Activated naive CD8-positive, alpha-beta T cell (primary cell): ENCODE measurements around the gene MYO6.
"Not testable (repeated sequence)": the region's sequence is repeated elsewhere in the genome, so short reads cannot be mapped to it uniquely, and the experiment has no call there.

ENCODE experiments used
- H3K27ac Mint-ChIP-seq: one replicate; pipeline ENCODE4 v1.8.0; 2021; ENCODE audit warnings: mixed read lengths
- H3K27me3 Mint-ChIP-seq: one replicate; pipeline ENCODE4 v1.8.0; 2021; ENCODE audit warnings: mixed read lengths
- H3K36me3 Mint-ChIP-seq: one replicate; pipeline ENCODE4 v1.8.0; 2021; ENCODE audit warnings: mixed read lengths
- H3K4me1 Mint-ChIP-seq: one replicate; pipeline ENCODE4 v1.8.0; 2021; ENCODE audit warnings: low read depth, mixed read lengths
- H3K4me3 Mint-ChIP-seq: one replicate; pipeline ENCODE4 v1.8.0; 2021; ENCODE audit warnings: mild to moderate bottlenecking, mixed read lengths
- H3K9me3 Mint-ChIP-seq: one replicate; pipeline ENCODE4 v1.8.0; 2021; ENCODE audit warnings: low read depth, mixed read lengths

MYO6 gene

DNA sequence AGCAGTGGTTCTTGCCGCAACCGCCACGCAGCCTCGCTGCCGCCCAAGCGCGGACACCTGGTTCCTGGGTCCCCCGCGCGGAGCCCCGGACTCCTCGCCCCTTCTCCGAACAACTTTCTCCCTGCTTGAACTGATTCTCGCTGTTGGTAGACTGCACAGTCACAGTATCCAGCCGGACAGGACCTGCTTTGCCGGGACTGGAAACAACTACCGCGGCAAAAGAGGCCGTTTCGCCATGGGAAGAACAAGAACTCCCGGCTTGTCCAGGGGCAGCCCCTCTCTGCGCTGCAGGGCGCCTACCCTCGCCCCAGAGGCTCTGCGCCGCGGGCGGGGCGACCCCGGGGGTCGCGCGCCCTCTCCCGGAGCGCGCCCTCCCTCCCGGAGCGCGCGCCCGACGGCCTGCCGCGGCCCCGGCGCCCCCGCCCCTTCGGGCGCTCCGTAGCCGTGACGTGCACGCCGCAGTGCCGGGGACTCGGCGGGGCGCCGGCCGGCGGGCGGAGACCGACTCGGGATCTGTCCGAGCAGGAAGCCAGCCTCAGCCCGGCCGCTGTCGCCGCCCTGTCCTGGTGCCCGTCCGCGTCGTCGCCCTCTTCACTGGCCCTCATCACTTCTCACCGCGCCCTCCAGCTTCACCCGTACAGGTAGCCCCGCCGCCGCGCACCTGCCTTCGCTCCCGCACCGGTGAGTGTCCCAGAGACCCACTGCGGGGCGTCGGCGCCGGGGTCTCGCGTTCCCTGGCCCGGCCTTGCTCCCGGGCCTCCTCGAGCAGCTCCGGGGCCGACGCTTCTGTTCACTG is at the start of gene MYO6:
MYO6 (plus strand) TSS at position 497 of the 796 bp plus-strand sequence. CDS start 68,309 bp downstream, outside the sequence.
- peak within 1 kb of the TSS; percentile 95 for H3K4me3 Mint-ChIP-seq
- H3K4me1 Mint-ChIP-seq: peaks cover 9% of the 10 kb centered on the region
- no peaks in the 10 kb centered on the region for H3K9me3 Mint-ChIP-seq
- H3K27me3 Mint-ChIP-seq: peaks cover 26% of the 10 kb centered on the region
- H3K36me3 Mint-ChIP-seq: no peaks in the 10 kb centered on the region
- no peak within 1 kb of the TSS for H3K27ac Mint-ChIP-seq

DNA sequence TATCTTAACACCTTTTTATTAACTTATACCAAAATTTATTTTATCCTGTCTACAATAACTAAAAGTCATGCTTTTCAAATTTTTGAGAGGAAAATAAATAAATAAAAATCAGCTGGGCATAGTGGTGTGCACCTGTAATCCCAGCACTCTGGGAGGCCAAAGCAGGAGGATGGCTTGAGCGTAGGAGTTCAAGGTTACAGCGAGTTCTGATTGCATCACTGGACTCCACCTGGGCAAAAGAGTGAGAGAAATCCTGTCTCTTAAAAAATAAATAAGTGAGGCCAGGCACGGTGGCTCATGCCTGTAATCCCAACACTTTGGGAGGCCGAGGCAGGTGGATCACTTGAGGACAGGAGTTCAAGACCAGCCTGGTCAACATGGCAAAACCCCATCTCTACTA is 40.7 kb upstream of the MYO6 start:
- not testable (repeated sequence) for H3K27ac Mint-ChIP-seq, H3K9me3 Mint-ChIP-seq, H3K4me1 Mint-ChIP-seq, H3K27me3 Mint-ChIP-seq, H3K4me3 Mint-ChIP-seq
- peaks cover 19% of the 10 kb centered on the region for H3K36me3 Mint-ChIP-seq

DNA sequence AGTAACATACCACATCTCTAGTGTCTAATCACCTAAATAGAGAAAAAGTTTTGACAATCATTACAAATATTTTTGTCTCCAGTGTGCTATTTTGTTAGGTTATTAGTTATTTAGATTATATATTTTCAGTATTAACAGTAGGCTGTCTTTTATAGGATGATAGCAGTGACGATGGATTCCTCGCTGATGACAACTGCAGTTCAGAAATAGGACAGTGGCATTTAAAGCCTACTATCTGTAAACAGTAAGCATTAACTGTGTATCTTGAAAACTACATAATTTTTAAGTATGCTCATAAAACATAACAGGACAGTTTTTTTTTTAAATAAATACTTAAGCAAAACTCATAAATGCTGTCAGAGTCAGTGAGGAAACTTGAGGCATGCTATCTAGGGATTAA is 37.9 kb upstream of the MYO6 start:
- no peaks in the 10 kb centered on the region for H3K27me3 Mint-ChIP-seq
- H3K9me3 Mint-ChIP-seq: no peaks in the 10 kb centered on the region
- H3K4me3 Mint-ChIP-seq: no peak overlapping the region
- no peaks in the 10 kb centered on the region for H3K4me1 Mint-ChIP-seq
- no peak overlapping the region for H3K27ac Mint-ChIP-seq
- peaks cover 22% of the 10 kb centered on the region for H3K36me3 Mint-ChIP-seq

DNA sequence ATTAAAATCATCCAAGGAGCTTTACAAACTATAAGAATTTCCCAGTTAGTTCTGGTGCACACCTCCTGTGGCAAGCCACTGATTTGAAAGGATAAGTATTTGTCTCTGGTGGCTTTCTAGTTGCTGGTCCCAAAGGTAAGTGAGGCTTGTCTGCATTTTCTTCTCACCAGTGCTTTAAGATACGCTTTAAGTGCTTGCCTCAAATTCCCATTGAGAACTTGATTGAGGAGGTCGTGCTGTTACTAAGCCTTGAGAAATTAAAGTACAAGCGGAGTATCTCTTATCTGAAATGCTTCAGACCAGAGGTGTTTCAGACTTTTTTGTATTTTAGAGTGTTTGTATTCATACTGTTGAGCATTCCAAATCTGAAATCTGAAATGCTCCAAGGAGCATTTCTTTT is 29.9 kb upstream of the MYO6 start:
- H3K36me3 Mint-ChIP-seq: peaks cover 8% of the 10 kb centered on the region
- no peaks in the 10 kb centered on the region for H3K4me1 Mint-ChIP-seq
- H3K27me3 Mint-ChIP-seq: no peaks in the 10 kb centered on the region
- H3K9me3 Mint-ChIP-seq: no peaks in the 10 kb centered on the region
- H3K4me3 Mint-ChIP-seq: no peak overlapping the region
- H3K27ac Mint-ChIP-seq: no peak overlapping the region

DNA sequence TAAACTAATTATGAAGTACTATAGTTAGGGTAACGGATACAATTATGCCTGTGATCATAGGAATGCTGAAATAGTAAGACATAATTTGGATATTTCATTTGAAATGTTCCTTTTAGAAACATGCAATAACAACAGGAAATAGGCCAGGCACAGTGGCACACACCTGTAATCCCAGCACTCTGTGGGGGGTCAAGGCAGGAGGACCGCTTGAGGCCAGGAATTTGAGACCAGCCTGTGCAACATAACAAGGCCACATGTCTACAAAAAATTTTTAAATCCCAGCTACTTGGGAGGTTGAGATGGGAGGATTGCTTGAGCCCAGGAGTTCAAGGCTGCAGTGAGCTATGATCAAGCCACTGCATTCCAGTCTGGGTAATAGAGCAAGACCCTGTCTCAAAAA is 25.7 kb upstream of the MYO6 start:
- Mint-ChIP-seq H3K36me3 (no peaks in the 10 kb centered on the region), H3K27ac (no peak overlapping the region), H3K4me3 (no peak overlapping the region), H3K4me1 (no peaks in the 10 kb centered on the region), H3K27me3 (no peaks in the 10 kb centered on the region), H3K9me3 (no peaks in the 10 kb centered on the region)

DNA sequence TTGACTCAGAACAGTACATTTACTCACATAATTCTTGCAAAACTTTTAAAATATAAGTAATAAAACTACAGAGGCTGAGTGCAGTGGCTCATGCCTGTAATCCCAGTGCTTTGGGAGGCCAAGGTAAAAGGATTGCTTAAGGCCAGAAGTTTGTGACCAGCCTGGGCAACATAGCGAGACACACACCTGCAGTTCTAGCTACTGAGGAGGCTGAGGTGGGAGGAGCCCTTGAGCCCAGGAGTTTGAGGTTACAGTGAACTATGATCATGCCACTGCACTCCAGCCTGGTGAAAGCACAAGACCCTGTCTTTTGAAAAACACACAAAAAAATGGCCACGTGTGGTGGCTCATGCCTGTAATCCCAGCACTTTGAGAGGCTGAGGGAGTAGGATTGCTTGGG is 21.8 kb upstream of the MYO6 start:
- no peaks in the 10 kb centered on the region for H3K27me3 Mint-ChIP-seq
- no peaks in the 10 kb centered on the region for H3K4me1 Mint-ChIP-seq
- H3K36me3 Mint-ChIP-seq: no peaks in the 10 kb centered on the region
- H3K4me3 Mint-ChIP-seq: no peak overlapping the region
- H3K27ac Mint-ChIP-seq: no peak overlapping the region
- H3K9me3 Mint-ChIP-seq: no peaks in the 10 kb centered on the region

DNA sequence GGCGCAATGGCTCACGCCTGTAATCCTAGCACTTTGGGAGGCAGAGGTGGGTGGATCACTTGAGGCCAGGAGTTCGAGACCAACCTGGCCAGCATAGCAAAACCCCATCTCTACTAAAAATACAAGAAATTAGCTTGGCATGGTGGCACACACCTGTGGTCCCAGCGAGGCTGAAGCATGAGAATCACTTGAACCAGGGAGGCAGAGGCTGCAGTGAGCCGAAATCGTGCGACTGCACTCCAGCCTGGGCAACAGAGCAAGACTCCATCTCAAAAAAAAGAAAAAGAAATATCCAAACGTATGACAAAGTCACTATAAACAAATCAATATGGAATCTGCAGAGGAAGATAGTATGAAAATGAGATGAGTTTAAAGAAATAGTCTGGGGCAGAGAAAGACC is 18.0 kb upstream of the MYO6 start:
- H3K27me3 Mint-ChIP-seq, H3K9me3 Mint-ChIP-seq, H3K27ac Mint-ChIP-seq, H3K36me3 Mint-ChIP-seq, H3K4me3 Mint-ChIP-seq, H3K4me1 Mint-ChIP-seq: not testable (repeated sequence)

DNA sequence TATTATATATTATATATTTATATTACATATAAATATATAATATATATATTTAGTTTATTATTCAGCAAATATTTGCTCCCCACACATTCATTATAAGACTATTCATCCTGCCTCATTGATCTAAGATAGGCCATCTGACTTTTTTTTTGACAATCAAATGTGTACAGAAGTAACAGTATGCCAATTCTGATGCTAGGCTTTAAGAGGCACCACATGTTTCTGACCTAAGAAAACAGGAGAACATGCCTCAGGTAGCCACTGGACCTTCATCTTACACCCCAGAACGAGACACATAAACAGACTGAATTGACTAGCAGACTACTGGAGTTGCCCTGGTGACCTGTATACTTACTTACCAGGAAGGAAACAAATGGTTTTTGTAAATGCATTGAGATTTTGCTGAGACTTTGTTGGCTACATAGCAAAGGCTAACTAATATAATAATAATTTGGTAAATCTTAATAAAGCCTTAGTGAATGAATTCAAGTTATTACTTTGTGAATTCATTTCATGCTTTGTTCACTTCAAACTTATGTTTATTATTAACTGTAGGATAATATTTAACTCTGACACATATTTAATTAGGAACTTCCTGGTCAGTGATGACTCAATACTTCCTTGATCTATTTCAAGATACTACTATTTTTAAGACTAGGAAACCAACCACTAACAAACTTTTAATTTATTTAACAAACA is 13.4 kb upstream of the MYO6 start:
- H3K4me3 Mint-ChIP-seq: no peak overlapping the region

DNA sequence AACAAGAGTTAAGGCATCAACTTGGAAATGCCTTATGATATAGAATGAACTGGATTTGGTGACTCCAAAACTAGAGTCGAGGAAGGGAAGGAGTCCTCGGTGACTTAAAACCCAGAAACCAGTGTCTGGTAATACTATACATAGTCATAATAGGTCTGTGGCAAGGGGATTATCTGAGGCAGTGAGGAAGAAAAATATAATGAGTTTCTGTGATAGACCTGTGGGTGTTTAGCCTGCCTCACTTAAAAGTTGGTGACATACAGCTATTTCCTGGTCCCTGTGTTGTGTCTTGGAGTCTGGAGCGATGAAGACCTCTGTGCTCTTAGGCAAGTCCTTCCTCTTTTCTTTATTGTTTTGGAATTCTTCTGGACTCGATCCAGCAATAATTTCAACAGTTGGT is 5.1 kb upstream of the MYO6 start:
- Mint-ChIP-seq H3K4me3 (no peak overlapping the region), H3K9me3 (no peaks in the 10 kb centered on the region), H3K36me3 (no peaks in the 10 kb centered on the region), H3K4me1 (peaks cover 6% of the 10 kb centered on the region), H3K27me3 (peaks cover 20% of the 10 kb centered on the region), H3K27ac (no peak overlapping the region)

More for the DNA sequence above, 13.4 kb upstream of the MYO6 start:
- Mint-ChIP-seq H3K36me3 (no peaks in the 10 kb centered on the region), H3K4me1 (no peaks in the 10 kb centered on the region), H3K27ac (no peak overlapping the region), H3K9me3 (no peaks in the 10 kb centered on the region), H3K27me3 (peaks cover 4% of the 10 kb centered on the region)

DNA sequence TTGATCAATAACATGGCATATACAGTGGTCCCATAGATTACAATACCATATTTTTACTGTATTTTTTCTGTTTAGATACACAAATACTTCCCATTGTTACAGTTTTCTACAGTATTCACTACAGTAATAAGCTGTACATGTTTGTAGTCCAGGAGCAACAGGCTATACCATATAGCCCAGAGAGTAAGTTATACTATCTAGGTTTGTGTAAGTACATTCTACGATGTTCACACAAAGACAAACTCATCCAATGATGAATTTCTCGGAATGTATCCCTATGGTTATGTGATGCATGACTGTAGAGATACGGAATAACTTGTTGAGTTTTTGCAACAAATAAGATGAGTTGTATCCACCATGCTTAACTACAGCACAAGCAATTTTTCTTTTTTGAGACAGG is 3.6 kb upstream of the MYO6 start:
- peaks cover 9% of the 10 kb centered on the region for H3K4me1 Mint-ChIP-seq
- no peak overlapping the region for H3K4me3 Mint-ChIP-seq
- H3K27ac Mint-ChIP-seq: no peak overlapping the region
- H3K27me3 Mint-ChIP-seq: peaks cover 25% of the 10 kb centered on the region
- H3K9me3 Mint-ChIP-seq: no peaks in the 10 kb centered on the region
- H3K36me3 Mint-ChIP-seq: no peaks in the 10 kb centered on the region

DNA sequence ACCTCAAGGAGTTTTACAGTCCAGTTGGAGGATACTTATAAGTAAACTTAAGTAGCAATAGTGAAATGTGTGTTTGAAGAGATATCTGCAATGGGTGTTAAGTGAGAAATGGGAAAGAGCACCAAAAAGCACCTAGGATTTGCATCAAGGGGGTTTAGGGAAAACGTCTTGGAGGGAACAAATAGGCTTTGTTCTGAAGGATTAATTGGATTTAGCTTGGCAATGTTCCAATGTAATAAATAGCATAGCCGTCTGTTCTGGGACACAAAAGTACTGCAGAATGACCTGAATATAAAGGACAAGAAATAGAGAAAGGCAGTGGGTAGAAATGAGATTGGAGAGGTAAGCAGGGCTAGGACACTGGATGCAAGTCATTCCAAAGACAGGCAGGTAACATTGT is 2.8 kb upstream of the MYO6 start:
- H3K27ac Mint-ChIP-seq: no peak overlapping the region
- H3K9me3 Mint-ChIP-seq: no peaks in the 10 kb centered on the region
- H3K27me3 Mint-ChIP-seq: peaks cover 30% of the 10 kb centered on the region
- peaks cover 9% of the 10 kb centered on the region for H3K4me1 Mint-ChIP-seq
- no peaks in the 10 kb centered on the region for H3K36me3 Mint-ChIP-seq
- no peak overlapping the region for H3K4me3 Mint-ChIP-seq

DNA sequence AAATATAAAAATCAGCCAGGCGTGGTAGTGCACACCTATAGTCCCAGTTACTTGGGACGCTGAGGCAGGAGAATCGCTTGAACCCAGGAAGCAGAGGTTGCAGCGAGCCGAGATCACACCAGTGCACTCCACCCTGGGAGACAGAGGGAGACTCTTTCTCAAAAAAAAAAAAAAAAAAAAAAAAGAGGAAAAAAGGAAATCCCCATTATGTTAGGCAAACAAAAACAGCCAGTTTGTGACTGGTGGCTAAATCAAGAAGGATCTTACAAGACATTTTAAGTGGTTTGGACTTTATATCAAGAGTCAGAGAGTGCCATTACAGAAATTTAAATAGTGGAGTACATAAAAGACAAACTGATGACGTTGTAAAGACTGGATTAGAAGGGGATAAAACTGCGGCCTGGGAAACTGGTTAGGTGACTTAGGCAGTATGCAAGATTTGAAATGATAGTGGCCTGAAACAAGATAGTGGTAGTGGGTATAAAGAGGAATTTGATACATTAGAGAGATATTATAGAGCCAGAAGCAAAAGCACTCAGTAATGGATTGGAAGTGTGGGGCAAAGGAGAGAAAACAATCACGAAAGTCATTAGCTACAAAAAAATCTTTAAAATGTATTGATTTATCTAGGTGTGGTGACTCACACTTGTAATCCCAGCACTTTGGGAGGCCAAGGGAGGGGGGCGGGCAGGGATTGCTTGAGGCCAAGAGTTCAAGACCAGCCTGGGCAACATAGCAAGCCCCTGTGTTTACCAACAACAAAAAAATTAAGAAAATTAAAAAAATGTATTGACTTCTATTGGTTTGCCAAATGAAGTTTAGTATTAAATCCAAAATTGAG is 1.7 kb upstream of the MYO6 start:
- Mint-ChIP-seq H3K4me3 (peak overlapping the region; percentile 40), H3K36me3 (no peaks in the 10 kb centered on the region), H3K27ac (no peak overlapping the region), H3K4me1 (peaks cover 9% of the 10 kb centered on the region), H3K27me3 (peaks cover 27% of the 10 kb centered on the region), H3K9me3 (no peaks in the 10 kb centered on the region)

DNA sequence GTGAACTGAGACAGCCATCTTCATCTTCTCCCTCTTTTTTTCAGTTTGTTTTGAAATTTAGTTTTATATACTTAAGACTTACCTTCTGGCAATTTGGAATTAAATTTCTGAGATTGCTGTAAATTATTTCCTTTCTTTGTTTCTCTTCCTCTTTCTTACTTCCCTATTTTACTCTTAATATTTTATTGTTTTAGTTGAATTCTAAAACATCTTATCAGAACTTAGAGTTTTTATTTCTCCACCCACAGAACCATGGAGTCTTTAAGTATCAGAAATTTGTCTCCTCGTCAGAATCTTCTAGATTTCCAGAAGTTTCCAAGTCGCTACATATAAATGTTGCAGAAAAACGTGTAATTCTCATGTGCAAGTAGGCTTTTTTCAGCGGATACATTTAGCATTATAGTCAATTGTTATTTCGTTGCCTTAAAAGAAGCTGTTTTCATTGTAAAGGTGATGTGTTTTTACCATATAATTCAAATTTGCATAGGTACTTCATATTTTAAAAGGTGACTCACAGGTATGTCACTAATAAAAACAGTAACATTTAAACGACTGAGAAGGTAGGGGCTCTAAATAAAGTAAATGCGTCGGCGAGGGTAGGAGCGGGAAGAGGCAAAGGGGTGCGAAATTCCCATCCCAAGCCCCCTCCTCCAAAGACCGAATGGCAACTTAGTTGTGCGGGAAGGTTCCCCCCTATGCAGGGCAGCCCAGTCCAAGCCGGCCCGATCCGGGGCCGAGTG is 866 bp upstream of the MYO6 start:
- Mint-ChIP-seq H3K27me3 (peaks cover 26% of the 10 kb centered on the region), H3K27ac (no peak overlapping the region)

DNA sequence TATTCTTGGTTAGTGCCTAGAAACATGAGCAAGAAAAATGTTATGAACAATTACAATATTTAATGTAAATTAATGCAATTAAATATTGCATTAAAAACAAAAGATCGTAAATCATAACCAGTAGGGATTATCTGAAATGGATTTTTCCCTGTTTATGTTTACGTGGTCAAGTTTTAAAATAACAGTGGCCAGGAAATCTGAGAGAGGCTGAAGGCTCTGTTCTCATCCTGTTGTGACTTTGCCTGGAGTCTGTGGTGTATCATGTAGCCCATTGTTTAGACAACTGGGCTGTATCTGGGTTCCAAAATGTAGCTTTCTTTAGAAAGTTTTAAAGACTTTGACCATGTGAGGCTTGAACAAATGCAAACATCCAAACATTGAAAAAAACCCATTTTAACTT is 2.4 kb downstream of the MYO6 start:
- Mint-ChIP-seq H3K36me3 (no peaks in the 10 kb centered on the region), H3K4me3 (no peak overlapping the region), H3K9me3 (no peaks in the 10 kb centered on the region)

More for the DNA sequence above, 866 bp upstream of the MYO6 start:
- Mint-ChIP-seq H3K9me3 (no peaks in the 10 kb centered on the region), H3K4me3 (peak overlapping the region; percentile 85), H3K36me3 (no peaks in the 10 kb centered on the region), H3K4me1 (peaks cover 9% of the 10 kb centered on the region)

More for the DNA sequence above, 2.4 kb downstream of the MYO6 start:
- Mint-ChIP-seq H3K27me3 (peaks cover 24% of the 10 kb centered on the region), H3K27ac (no peak overlapping the region), H3K4me1 (peaks cover 9% of the 10 kb centered on the region)
